DND-41 (cell line): ENCODE results near the gene CFAP54.

Experiments used
- ATAC-seq: fragments of 200-7000 bp; cut with Tn5 transposase; 3 replicates; pipeline ENCODE4 v1.9.1; 2021; ENCODE audit warnings: low read depth; ENCODE audit not compliant: insufficient read depth
- DNase-seq: peaks from one replicate; pipeline ENCODE4 v3.0.0-alpha.2; 2020
- H2AFZ ChIP-seq: 2 replicates; pipeline ENCODE4 v1.6.0; 2012; ENCODE audit warnings: low read depth, low read length
- H3K27ac ChIP-seq: 2 replicates; pipeline ENCODE4 v1.5.1; 2012; ENCODE audit warnings: low read length, inconsistent platforms
- H3K27me3 ChIP-seq: fragments of 200-600 bp; sonication (generic); 2 replicates; pipeline ENCODE4 v1.6.0; 2012; ENCODE audit warnings: low read length, mild to moderate bottlenecking, inconsistent platforms; ENCODE audit not compliant: insufficient read depth, poor library complexity
- H3K36me3 ChIP-seq: 2 replicates; pipeline ENCODE4 v1.5.1; 2012; ENCODE audit warnings: low read length, inconsistent platforms; ENCODE audit not compliant: insufficient read depth
- H3K4me1 ChIP-seq: 2 replicates; pipeline ENCODE4 v1.5.1; 2012; ENCODE audit warnings: mild to moderate bottlenecking, low read length; ENCODE audit not compliant: insufficient read depth
- H3K4me2 ChIP-seq: 2 replicates; pipeline ENCODE4 v1.6.0; 2012; ENCODE audit warnings: mild to moderate bottlenecking, moderate library complexity, low read length, inconsistent platforms; ENCODE audit not compliant: insufficient read depth
- H3K4me3 ChIP-seq, 2 experiments: fragments of 200-600 bp in 1 of 2; shearing (Covaris generic) in 1 of 2; 2 replicates each; pipeline ENCODE4 v1.5.1; 2012 to 2016; ENCODE audit warnings: inconsistent platforms in 2 of 2, low read length in 2 of 2, mild to moderate bottlenecking in 2 of 2, low read depth in 1 of 2, moderate library complexity in 1 of 2
- H3K79me2 ChIP-seq: 2 replicates; pipeline ENCODE4 v1.6.0; 2012; ENCODE audit warnings: low read length, inconsistent platforms; ENCODE audit not compliant: insufficient read depth
- H3K9ac ChIP-seq: 2 replicates; pipeline ENCODE4 v1.6.0; 2012; ENCODE audit warnings: low read depth, mild to moderate bottlenecking, inconsistent platforms, low read length, moderate library complexity
- H3K9me3 ChIP-seq: 2 replicates; pipeline ENCODE4 v1.5.1; 2012; ENCODE audit warnings: low read length, moderate library complexity, mild to moderate bottlenecking, inconsistent platforms; ENCODE audit not compliant: insufficient read depth, severe bottlenecking
- H4K20me1 ChIP-seq: 2 replicates; pipeline ENCODE4 v1.6.0; 2012; ENCODE audit warnings: low read length; ENCODE audit not compliant: insufficient read depth
- CTCF ChIP-seq: IDR thresholded peaks from 2 replicates; pipeline ENCODE4 v1.5.1; 2012; ENCODE audit warnings: borderline replicate concordance, low read length, moderate library complexity, mild to moderate bottlenecking; ENCODE audit not compliant: poor library complexity, severe bottlenecking; ENCODE audit errors: extremely low read depth
- EZH2 ChIP-seq: IDR thresholded peaks from 3 replicates; pipeline ENCODE4 v1.6.1; 2012; ENCODE audit warnings: borderline replicate concordance, low read depth, mild to moderate bottlenecking, moderate library complexity, low read length, inconsistent platforms; ENCODE audit not compliant: severe bottlenecking

The CFAP54 gene

GRCh38 chr12:96522690-96523089, 33.3 kb downstream of the CFAP54 start:
- Histone ChIP-seq H3K9me3 (no peaks in the 10 kb centered on the region), H3K9ac (no peak overlapping the region), H3K79me2 (no peaks in the 10 kb centered on the region), H3K27ac (no peak overlapping the region), H2AFZ (no peak overlapping the region), H3K4me1 (no peaks in the 10 kb centered on the region), H3K36me3 (no peaks in the 10 kb centered on the region), H4K20me1 (no peaks in the 10 kb centered on the region), H3K27me3 (no peaks in the 10 kb centered on the region), H3K4me3 (no peak overlapping the region), H3K4me2 (no peak overlapping the region)
- ATAC-seq, result no peak
- TF ChIP-seq EZH2, result no peak
- no peak for DNase-seq

GRCh38 chr12:96526110-96526509, 36.7 kb downstream of the CFAP54 start:
- Histone ChIP-seq H3K4me1 (no peaks in the 10 kb centered on the region), H3K9me3 (no peaks in the 10 kb centered on the region), H3K27ac (no peak overlapping the region), H3K4me2 (no peak overlapping the region), H3K9ac (no peak overlapping the region), H2AFZ (no peak overlapping the region), H3K79me2 (no peaks in the 10 kb centered on the region), H3K27me3 (no peaks in the 10 kb centered on the region), H3K4me3 (no peak overlapping the region), H3K36me3 (no peaks in the 10 kb centered on the region), H4K20me1 (no peaks in the 10 kb centered on the region)
- TF ChIP-seq CTCF (no peak), EZH2 (no peak)
- DNase-seq (no peak), ATAC-seq (no peak)

GRCh38 chr12:96529912-96530311, 40.5 kb downstream of the CFAP54 start:
- Histone ChIP-seq H3K27ac (no peak overlapping the region), H3K9me3 (no peaks in the 10 kb centered on the region), H3K36me3 (no peaks in the 10 kb centered on the region), H3K27me3 (no peaks in the 10 kb centered on the region), H2AFZ (no peak overlapping the region), H4K20me1 (no peaks in the 10 kb centered on the region), H3K4me2 (no peak overlapping the region), H3K4me3 (no peak overlapping the region), H3K9ac (no peak overlapping the region), H3K79me2 (no peaks in the 10 kb centered on the region), H3K4me1 (no peaks in the 10 kb centered on the region)
- TF ChIP-seq CTCF, result no peak
- no peak for TF ChIP-seq EZH2
- DNase-seq, result no peak
- ATAC-seq, result no peak

GRCh38 chr12:96534339-96534738, 45.0 kb downstream of the CFAP54 start:
- Histone ChIP-seq H3K27me3 (no peaks in the 10 kb centered on the region), H3K4me3 (no peak overlapping the region), H3K27ac (no peak overlapping the region), H2AFZ (no peak overlapping the region), H3K36me3 (no peaks in the 10 kb centered on the region), H4K20me1 (no peaks in the 10 kb centered on the region), H3K79me2 (no peaks in the 10 kb centered on the region), H3K4me2 (no peak overlapping the region), H3K9ac (no peak overlapping the region), H3K9me3 (no peaks in the 10 kb centered on the region), H3K4me1 (no peaks in the 10 kb centered on the region)
- ATAC-seq, result no peak
- no peak for DNase-seq
- TF ChIP-seq CTCF (no peak), EZH2 (no peak)
